Stimulated activated CD4-positive, alpha-beta T cell treated with anti-CD3 and anti-CD28 coated beads, Interleukin-1b, Interleukin-23, amount 100 ng/mL, for 24 hours (primary cell): ENCODE measurements around the gene RNF157.

Source experiments
- DNase-seq, 4 experiments: peaks; one replicate each; pipeline ENCODE4 v3.0.0-alpha.2; 2020; ENCODE audit warnings: low read depth in 4 of 4, low spot score in 1 of 4

Gene RNF157

GRCh38 chr17:76125922-76126321, 114.4 kb downstream of the RNF157 start:
- no peak for DNase-seq

- no peak for DNase-seq
Measured at GRCh38 chr17:76125391-76125675, 115.0 kb downstream of the RNF157 start.

DNA sequence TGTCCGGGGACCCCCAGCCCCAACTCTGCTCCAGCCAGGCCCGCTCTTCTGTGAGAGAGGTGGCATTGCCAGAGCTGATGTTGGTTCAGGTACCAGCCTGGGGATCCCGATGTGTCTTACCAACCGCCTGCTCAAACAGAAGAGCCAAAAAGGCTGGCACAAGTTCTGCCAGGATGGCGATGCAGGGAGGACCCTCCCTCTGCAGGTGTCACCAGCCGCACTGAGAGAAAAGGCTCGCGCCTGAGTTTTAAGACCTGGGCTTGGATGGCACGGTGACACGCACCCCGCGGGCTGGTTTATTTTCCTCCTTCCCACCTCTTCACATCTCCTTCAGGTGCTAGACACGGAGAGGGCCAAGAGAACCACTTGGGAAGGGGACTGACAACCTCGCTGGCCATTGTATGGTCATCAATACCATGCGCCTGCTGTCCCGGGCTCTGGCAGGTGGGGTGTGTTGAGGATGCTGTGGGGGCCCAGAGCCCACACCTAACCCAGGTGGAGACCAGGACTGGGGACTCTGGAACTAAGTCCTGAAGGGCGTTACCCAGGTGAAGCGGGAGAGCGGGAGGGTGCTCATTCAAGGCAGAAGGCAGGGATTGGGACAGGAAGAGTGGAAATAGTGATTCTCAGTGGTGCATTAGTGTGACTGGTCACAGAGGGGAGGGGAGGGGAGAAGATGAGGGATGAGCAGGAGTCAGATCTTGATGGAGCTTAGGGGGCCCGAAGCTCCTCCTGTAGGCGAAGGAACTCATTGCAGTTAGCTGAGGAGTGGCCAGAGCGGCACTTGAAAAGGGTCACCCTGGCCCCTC, 115.5 kb downstream of the RNF157 start:
- no peak for DNase-seq

GRCh38 chr17:76123749-76124581, 116.3 kb downstream of the RNF157 start:
- DNase-seq: no peak

- DNase-seq: no peak
Measured at GRCh38 chr17:76123191-76123499, 117.1 kb downstream of the RNF157 start.

- DNase-seq: no peak
Measured at GRCh38 chr17:76122431-76123190, 117.7 kb downstream of the RNF157 start.

- DNase-seq: no peak
Measured at GRCh38 chr17:76121932-76122430, 118.3 kb downstream of the RNF157 start.

GRCh38 chr17:76120658-76121008, 119.7 kb downstream of the RNF157 start:
- DNase-seq: no peak

GRCh38 chr17:76119409-76120371, 120.6 kb downstream of the RNF157 start:
- DNase-seq: no peak

DNA sequence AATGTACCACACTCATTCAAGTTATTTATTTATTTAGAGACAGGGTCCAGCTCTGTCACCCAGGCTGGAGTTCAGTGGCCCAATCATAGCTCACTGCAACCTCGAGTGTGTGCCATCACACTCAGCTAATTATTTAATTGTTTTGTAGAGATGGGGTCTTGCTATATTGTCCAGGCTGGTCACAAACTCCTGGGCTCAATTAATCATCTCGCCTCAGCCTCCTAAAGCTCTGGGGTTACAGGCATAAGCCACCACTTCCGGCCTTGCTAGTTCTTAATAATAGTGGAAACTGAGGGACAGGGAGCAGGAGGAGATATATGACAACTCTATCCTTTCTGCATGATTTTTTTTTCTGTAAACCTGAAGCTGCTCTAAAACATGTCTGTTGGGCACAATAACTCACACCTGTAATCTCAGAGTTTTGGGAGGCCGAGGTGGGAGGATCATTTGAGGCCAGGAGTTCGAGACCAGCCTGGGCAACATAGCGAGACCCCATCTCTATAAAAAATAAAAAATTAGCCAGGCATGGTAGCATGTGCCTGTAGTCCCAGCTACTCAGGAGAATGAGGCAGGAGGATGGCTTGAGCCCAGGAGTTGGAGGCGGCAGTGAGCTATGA, 125.0 kb downstream of the RNF157 start:
- DNase-seq: no peak

DNA sequence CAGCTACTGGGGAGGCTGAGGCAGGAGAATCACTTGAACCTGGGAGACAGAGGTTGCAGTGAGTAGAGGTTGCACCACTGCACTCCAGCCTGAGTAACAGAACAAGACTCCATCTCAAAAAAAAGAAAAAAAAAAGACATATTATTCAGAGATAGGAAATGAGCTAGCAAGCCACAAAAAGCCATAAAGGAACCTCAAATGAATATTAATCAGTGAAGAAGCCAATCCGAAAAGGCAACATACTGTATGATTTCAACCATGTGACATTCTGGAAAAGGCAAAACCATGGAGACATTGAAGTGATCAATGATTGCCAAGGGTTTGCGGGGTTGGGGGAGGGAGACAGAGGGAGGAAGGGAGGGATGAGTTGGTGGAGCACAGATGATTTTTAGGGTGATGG, 128.3 kb downstream of the RNF157 start:
- no peak for DNase-seq

- DNase-seq: no peak
Measured at GRCh38 chr17:76107509-76107908, 132.8 kb downstream of the RNF157 start.

DNA sequence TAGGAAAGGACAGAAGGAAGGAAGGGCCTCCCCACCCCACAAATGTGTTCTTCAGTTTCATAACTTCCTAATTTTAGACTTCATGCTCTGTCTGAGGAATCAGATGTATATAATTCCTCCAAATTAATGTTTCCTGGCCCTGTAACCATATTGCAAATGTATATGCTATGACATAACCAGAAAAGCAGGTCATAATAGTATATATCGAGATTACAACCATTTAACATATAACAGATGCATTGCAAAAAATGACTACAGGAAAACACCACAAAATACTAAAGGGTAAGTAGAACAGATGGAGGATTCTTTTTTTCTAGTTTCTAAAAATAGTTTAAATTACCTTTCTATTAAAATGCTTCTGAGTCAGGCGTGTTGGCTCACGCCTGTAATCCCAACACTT, 133.6 kb downstream of the RNF157 start:
- DNase-seq: no peak

- DNase-seq: no peak
Measured at GRCh38 chr17:76104896-76105231, 135.4 kb downstream of the RNF157 start.

DNA sequence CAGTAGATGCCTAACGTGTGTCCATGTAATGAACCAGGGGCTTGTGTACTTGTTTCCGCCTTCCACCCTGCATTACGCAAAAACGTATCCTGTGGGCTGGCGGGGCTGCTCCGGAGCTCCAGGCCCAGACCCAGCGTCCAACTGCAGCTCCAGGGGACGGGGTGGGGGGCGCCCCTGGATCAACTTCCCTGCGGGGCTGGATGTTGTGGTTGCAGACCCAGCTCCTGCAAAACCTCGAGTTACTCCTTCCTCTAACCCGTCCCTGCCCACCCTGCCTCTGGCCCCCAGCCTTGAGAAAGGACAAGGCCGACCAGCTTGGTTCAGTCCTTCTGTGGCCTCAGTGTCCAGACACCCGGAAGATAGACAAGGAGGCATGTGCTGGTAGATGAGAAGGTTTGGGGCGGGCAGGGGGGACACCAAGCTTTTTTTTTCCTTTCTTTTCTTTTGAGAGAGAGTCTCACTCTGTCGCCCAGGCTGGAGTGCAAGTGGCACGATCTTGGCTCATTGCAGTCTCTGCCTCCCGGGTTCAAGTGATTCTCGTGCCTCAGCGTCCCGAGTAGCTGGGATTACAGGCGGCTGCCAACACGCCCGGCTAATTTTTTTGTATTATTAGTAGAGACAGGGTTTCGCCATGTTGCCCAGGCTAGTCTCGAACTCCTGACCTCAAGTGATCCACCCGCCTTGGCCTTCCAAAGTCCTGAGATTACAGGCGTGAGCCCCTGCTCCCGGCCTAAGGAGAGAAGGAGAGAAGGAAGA, 136.0 kb downstream of the RNF157 start:
- no peak for DNase-seq

GRCh38 chr17:76103274-76104139, 136.8 kb downstream of the RNF157 start, which contains the start of gene EXOC7:
TSS of gene EXOC7 (minus strand) at chr17:76103787. CDS start at chr17:76103692, 95 bp downstream.
- peak; percentile 80 to 88 (median 84) for DNase-seq

DNA sequence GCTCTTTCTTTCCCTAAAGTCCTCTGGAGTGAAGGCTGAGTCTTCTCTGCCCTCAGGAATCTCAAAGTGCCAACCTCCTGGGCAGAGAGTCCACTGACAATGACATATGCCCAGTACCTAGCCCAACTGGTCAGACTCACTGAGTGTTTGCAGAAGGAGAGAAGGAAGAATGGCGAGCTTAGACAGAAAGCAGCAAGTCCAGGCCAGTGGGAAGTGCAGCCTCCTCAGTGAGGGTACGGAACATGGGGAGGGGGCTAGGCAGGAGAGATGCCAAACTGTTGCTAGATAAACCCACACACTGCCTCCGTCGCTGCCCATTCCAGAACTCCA, 137.4 kb downstream of the RNF157 start:
- no peak for DNase-seq

- DNase-seq: no peak
Measured at GRCh38 chr17:76097716-76098295, 142.5 kb downstream of the RNF157 start.
